HFF-Myc (cell line): ENCODE results near the gene NTSR2.

ENCODE experiments used
- DNase-seq: peaks from one replicate; pipeline ENCODE4 v3.0.0-alpha.2; 2011; ENCODE audit warnings: low read depth; ENCODE audit errors: extremely low read depth
- H3K4me3 ChIP-seq: replicated peaks from 2 replicates; pipeline ENCODE4 v1.5.1; 2011; ENCODE audit warnings: low read depth, mild to moderate bottlenecking, control low read depth, low read length
- CTCF ChIP-seq: IDR thresholded peaks from 2 replicates; pipeline ENCODE4 v1.5.1; 2012; ENCODE audit warnings: mild to moderate bottlenecking, low read depth, low read length, control low read depth; ENCODE audit errors: missing control alignments

Gene NTSR2

DNA sequence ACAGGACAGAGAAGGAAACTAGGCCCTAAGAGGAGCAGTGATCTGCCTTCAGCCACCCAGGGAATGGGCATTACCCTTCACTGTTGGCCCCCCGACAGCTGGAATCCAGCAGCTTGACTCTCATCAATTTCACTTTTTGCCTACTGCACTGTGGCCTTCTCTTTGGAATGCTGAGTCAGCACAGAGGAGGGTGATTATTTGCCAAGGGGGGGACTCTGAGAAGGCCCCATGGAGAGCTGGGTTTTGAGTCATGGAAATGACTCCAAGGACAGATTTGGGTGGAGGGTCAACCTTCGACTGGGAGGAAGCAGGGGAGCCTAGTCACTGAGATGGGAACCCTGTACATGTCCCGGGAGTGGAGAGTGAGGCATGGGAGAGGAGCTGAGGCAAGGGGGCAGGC lies 38.1 kb upstream of the NTSR2 start:
- no peak for TF ChIP-seq CTCF
- DNase-seq: no peak
- no peak overlapping the region for H3K4me3 ChIP-seq

DNA sequence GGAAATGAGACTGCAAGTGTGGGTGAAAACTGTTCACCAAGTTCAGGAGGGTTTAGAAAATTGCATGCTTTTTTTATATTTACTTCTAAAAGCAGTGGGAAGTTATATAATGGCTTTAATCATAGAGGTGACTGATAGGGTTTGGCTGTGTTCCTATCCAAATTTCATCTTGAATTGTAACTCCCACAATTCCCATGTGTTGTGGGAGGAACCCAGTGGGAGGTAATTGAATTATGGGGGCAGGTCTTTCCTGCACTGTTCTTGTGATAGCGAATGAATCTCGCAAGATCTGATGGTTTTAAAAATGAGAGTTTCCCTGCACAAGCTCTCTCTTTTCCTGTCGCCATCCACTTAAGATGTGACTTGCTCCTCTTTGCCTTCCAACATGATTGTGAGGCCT lies 35.7 kb upstream of the NTSR2 start:
- no peak overlapping the region for H3K4me3 ChIP-seq
- DNase-seq: no peak
- no peak for TF ChIP-seq CTCF

GRCh38 chr2:11705063-11705462 lies 35.1 kb upstream of the NTSR2 start:
- no peak for DNase-seq
- H3K4me3 ChIP-seq: no peak overlapping the region
- no peak for TF ChIP-seq CTCF

DNA sequence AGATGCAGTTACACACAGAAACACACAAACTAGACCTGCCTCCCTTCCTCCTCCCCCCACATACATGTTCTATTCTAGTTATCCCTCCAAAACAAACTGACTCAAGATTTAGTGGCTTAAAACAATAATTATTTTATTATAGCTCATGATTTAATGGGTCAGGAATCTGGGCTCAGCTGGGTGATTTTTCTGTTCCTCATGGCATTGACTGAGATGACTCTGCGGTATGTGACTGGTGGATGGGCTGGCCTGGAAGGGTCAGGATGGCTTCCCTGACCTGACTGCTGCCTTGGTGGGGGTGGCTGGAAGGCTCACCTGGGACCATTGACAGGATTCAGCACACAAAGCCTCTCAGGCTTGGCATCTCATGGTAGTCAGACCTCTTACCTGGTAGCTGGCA lies 33.7 kb upstream of the NTSR2 start:
- no peak for DNase-seq
- H3K4me3 ChIP-seq: no peak overlapping the region
- TF ChIP-seq CTCF: no peak

DNA sequence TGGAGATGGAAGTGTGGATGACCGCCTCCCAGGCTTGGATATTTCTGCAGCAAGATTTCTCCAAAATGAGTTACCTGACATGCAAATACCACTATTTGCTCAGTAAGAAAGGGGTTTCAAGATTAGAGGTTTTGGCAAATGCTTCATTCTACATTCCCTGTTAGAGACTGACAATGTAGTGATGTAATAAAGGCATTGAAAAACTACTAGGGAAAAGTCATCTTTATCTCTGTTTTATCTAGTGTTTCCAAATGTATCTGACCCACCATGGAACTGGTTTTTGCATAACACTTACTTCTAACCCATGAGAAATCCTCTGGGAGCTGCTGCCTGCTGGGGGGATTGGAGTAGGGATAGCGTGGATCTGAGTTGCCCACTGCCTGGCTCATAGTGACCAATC lies 33.0 kb upstream of the NTSR2 start:
- H3K4me3 ChIP-seq: no peak overlapping the region
- no peak for TF ChIP-seq CTCF
- no peak for DNase-seq

- no peak for TF ChIP-seq CTCF
- no peak for DNase-seq
- H3K4me3 ChIP-seq: no peak overlapping the region
Observed at GRCh38 chr2:11701751-11702301, 31.8 kb upstream of the NTSR2 start.

GRCh38 chr2:11701206-11701605 lies 31.2 kb upstream of the NTSR2 start:
- no peak overlapping the region for H3K4me3 ChIP-seq
- DNase-seq: no peak
- no peak for TF ChIP-seq CTCF
